ENCODE data around the gene PLEKHB2. TPM values are rescaled to one million over a fixed set of nuclear protein-coding genes. Genes with fewer than 3 reads are reported as not detected.

PLEKHB2 gene
- total and polyA plus RNA-seq, 2 of the 8 experiments (the other 6 are each of a cell fraction or from before 2014, with no cell fraction given) = 42.4 to 54.8 TPM

DNA sequence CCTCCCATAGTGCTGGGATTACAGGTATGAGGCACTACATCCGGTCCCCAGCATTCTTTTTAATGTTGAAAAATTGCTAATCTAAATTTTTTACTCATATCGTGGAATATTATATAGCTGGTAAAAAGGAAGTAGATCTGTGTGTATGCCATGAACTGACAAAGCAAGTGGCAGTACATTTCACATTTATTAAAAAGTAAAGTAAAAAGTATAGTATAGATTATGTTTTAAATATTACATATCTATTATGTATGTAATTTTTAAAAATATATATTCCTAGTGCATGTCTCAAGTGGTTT, 25.1 kb downstream of the PLEKHB2 start:
- Histone ChIP-seq H2BK12ac (ENCODE audit: low read depth, low read length) (no peak overlapping the region), H3K23me2 (ENCODE audit: low read depth, low read length) (no peaks in the 10 kb centered on the region), H2BK120ac (replicated peaks; ENCODE audit: low read depth, low read length) (no peak overlapping the region), H3K56ac (replicated peaks; ENCODE audit: insufficient read length, low read depth, low read length) (no peak overlapping the region), H4K20me1 (replicated peaks in 1 of 2; ENCODE audit: control insufficient read depth in 1 of 2, insufficient read depth in 2 of 2, low read length in 2 of 2) (peaks cover 12 to 18% of the 10 kb centered on the region in 2 experiments), H4K91ac (replicated peaks; ENCODE audit: insufficient read length, low read length) (no peak overlapping the region), H3K36me3 (ENCODE audit: control insufficient read depth in 2 of 4, insufficient read depth in 4 of 4, low read length in 3 of 4) (peaks cover 6 to 55% (median 26%) of the 10 kb centered on the region in 4 experiments; a peak in 6 of 8 replicates), H2BK5ac (ENCODE audit: low read depth, low read length) (no peak overlapping the region), H3K23ac (ENCODE audit: insufficient read length) (no peak overlapping the region), H3K4me2 (ENCODE audit: insufficient read depth in 1 of 2, low read depth in 2 of 2, low read length in 2 of 2) (no peak overlapping the region), H3K14ac (ENCODE audit: insufficient read length) (no peak overlapping the region), H3K9ac (replicated peaks in 1 of 4; ENCODE audit: extremely low read depth in 1 of 4, low read depth in 3 of 4, low read length in 3 of 4) (no peak overlapping the region), H2AK5ac (ENCODE audit: low read depth, low read length) (no peak overlapping the region), H3K9me3 (ENCODE audit: insufficient read depth in 2 of 2, low read depth in 1 of 2, low read length in 1 of 2) (no peaks in the 10 kb centered on the region; a peak in 1 of 4 replicates), H4K5ac (ENCODE audit: insufficient read length, low read depth, low read length) (no peak overlapping the region), H4K8ac (ENCODE audit: extremely low read depth, insufficient read depth, low read length) (no peak overlapping the region), H2BK15ac (ENCODE audit: low read length) (no peak overlapping the region), H3K27me3 (replicated peaks in 1 of 4; ENCODE audit: control insufficient read depth in 3 of 4, extremely low read depth in 1 of 4, insufficient read depth in 3 of 4, low read length in 3 of 4) (peaks cover 0 to 8% (median 0%) of the 10 kb centered on the region in 4 experiments; a peak in 1 of 7 replicates), H3K4ac (replicated peaks; ENCODE audit: insufficient read length, low read depth, low read length) (no peak overlapping the region), H3K4me3 (ENCODE audit: extremely low read depth in 1 of 4, insufficient read depth in 2 of 4, low read depth in 3 of 4, low read length in 4 of 4) (no peak overlapping the region), H3K4me1 (replicated peaks in 1 of 4; ENCODE audit: control insufficient read depth in 3 of 4, insufficient read depth in 4 of 4, low read length in 3 of 4) (no peaks in the 10 kb centered on the region), H3K79me1 (ENCODE audit: low read depth, low read length) (0 out of 2 replicates have a peak, but pooled peaks cover 4% of the 10 kb centered on the region), H2BK20ac (ENCODE audit: low read length) (no peak overlapping the region), H3K18ac (ENCODE audit: extremely low read depth, low read length) (no peak overlapping the region), H3K79me2 (ENCODE audit: control insufficient read depth in 1 of 2, insufficient read depth in 2 of 2, low read length in 2 of 2) (no peaks in the 10 kb centered on the region), H3K27ac (ENCODE audit: low read depth, low read length) (no peak overlapping the region), H2AFZ (ENCODE audit: low read length) (no peak overlapping the region)
- 92% methylated on average over 2 of the region's 2 CpGs; no CpG with 5 or more reads in 1 of the 2 experiments for WGBS, 2 experiments (ENCODE audit: extremely low coverage in 1 of 2, insufficient coverage in 1 of 2, insufficient read length in 1 of 2, insufficient replicate concordance in 2 of 2, low coverage in 1 of 2, low lambda C conversion rate in 2 of 2, missing lambda C conversion rate in 1 of 2)
- DNase-seq (ENCODE audit: low read depth in 1 of 2, low spot score in 2 of 2) (no peak), FAIRE-seq (no peak)
- CTCF ChIA-PET (ENCODE audit: partially characterized antibody) = interaction anchor here (0.6 to 4.8 kb wide), 3 partner anchors 10 to 335 kb away, joined by 3 to 16 read pairs (median 3); no protein-coding TSS in a partner anchor
- TF ChIP-seq FOSL1 (IDR thresholded peaks at IDR 0.05; ENCODE audit: insufficient read depth, low read depth, low read length) (no peak), CBX8 (IDR thresholded peaks at IDR 0.05; ENCODE audit: borderline replicate concordance, low read depth, low read length) (no peak), KDM1A (IDR thresholded peaks at IDR 0.05; ENCODE audit: borderline replicate concordance, low read length) (0 out of 2 replicates have a peak, but pooled peaks have one; percentile 21)
- POLR2A ChIA-PET (ENCODE audit: partially characterized antibody) = no interaction called here
